ENCODE data around the gene RFX7.
"Not testable (repeated sequence)": the region's sequence is repeated elsewhere in the genome, so short reads cannot be mapped to it uniquely, and the experiment has no call there.

Gene RFX7

DNA sequence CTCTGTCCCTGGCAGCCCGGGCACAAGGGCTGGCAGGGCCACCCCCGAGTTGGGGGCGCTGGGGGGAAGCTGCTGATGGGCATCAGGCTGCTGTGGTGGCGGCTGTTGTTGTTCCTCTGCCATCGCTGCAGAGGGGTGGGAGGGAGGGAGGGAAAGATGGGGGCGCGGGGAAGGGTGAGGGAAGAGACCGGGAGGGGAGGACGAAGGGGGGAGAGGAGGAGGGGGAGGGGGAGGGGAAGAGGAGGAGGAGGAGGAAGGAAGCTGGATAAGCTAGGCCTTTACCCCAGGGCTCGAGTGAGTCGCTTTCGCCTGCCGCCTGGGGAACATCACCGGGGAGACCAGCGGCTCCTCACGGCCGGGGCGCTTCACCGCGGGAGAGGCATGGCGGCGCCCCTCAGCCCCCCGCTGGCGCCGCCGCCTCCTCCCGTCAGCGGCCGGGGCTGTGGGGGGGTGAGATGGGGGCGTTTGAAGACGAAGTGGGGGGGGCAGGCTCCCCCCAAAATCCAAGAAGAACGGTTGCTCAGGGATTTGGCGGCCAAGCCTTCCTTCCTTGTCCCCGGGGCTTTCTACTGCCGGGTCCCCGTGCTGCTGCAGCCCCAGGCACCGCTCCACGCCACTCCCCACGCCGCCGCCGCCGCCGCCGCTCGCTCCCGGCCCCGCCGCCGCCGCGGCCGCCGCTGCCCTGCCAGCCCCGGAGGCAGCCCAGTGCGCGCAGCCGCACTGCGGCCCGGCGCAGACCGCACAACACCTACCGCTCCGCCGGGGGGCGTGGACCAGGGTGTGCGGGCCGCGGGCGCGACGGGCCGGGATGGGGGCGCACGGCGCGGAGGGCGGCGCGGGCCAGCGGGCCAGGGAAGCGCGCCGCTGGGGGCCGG lies at the start of gene RFX7:
Gene RFX7 (minus strand): TSS at position 717 of the 875 bp plus-strand sequence. CDS start 594 bp downstream, at position 123.
- peak; percentile 33 for DNase-seq

DNA sequence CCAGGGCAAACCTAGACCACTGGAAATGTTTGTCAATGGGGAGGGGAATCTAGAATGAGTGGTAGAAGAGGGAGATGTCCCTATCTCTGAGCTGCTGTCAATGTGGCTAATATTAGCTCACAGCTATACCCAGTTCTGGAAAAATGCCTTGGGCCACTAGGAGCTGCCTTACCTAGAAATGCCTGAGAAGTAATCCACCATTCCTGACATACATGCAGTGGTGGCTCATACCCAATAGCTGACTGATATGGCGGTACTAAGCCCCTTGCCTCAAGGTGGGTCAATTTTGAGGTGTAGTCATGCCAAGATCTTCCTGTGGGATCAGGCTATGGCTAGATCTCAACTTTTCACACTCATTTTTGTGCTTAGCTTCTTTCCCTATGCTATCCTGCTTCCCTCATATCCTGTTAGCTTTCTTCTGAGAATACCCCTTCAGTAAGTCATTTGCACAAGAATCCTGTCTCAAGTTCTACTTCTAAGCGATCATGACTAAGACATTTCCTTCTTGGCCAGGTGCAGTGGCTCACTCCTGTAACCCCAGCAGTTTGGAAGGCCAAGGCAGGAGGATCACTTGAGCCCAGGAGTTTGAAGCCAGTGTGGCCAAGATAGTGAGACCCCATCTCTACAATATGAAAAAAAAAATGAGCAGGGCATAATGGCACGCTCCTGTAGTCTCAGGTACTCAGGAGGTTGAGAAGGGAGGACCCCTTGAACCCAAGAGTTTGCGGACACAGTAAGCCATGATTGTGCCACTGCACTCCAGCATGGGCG lies 49.1 kb upstream of the RFX7 start:
- DNase-seq, result no peak

DNA sequence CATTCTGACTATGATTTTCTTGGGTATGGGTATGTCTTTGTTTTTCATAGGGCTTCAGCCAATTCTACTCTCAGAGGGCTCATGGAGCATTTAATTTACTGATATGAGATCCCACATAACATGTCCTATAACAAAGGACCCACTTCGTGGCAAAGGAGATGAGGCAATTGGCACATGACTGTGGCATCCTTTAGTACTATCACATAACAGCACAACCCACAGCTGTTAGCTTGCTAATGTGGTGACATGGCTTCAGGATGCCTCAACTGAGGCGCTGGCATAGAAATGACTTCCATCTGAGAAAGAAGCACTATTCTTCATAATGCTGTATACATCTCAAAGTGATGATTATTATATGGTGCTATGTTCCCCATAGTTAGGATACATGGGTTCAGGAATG lies 48.1 kb upstream of the RFX7 start:
- no peak for DNase-seq

GRCh38 chr15:56286213-56286612 lies 42.5 kb upstream of the RFX7 start:
- no peak for DNase-seq

DNA sequence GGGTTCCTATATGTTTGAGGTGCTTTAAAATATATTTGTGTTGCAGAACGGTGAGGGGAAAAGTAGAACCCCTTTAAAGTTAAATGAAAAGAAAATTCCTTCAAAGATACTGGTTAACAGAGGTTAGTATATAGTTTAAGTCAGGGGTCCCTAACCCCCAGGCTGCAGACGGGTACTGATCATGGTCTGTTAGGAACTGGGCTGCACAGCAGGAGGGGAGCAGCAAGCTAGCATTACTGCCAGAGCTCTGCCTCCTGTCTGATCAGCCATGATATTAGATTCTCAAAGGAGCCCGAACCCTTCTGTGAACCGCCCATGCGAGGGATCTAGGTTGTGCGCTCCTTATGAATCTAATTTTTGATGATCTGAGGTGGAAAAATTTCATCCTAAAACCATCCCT lies 37.5 kb upstream of the RFX7 start:
- DNase-seq, result no peak

DNA sequence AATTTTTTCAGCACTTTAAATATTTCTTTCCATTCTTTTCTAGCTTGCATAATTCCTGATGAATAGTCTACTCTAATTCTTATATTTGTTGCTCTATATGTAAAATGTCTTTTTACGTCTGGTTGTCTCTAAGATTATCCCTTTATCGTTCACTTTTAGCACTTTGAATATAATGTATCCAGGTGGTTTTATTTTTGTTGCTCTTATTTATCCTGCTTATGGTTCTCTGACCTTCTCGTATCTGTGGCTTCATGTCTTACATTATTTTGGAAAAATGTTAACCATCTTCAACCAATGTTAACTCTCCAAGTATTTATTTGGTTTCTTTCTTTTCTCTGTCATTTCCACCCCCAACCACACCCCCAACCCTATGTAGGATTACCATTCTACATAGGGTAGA lies 30.0 kb upstream of the RFX7 start:
- no peak for DNase-seq

DNA sequence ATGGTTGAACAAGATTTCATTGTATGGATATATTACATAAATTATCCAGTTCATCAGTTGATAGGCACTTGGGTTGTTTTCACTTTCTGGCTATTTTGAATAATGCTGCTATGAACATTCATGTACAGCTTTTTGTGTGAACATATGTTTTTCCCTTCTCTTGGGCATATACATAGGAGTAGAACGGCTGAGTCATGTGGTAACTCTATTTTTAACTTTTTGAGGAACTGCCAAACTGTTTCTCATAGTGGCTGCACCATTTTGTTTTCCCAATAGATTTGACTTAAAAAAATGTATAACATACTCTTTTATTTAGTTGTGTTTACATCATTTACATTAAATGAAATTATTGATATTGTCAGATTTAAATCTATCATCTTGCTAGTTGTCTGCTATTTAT lies 28.8 kb upstream of the RFX7 start:
- DNase-seq, result no peak

DNA sequence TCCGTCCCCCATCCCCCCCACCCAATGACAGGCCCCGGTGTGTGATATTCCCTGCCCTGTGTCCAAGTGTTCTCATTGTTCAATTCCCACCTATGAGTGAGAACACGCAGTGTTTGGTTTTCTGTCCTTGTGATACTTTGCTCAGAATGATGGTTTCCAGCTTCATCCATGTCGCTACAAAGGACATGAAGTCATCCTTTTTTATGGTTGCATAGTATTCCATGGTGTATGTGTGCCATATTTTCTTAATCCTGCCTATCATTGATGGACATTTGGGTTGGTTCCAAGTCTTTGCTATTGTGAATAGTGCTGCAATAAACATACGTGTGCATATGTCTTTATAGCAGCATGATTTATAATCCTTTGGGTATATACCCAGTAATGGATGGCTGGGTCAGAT lies 22.8 kb upstream of the RFX7 start:
- DNase-seq, result not testable (repeated sequence)

DNA sequence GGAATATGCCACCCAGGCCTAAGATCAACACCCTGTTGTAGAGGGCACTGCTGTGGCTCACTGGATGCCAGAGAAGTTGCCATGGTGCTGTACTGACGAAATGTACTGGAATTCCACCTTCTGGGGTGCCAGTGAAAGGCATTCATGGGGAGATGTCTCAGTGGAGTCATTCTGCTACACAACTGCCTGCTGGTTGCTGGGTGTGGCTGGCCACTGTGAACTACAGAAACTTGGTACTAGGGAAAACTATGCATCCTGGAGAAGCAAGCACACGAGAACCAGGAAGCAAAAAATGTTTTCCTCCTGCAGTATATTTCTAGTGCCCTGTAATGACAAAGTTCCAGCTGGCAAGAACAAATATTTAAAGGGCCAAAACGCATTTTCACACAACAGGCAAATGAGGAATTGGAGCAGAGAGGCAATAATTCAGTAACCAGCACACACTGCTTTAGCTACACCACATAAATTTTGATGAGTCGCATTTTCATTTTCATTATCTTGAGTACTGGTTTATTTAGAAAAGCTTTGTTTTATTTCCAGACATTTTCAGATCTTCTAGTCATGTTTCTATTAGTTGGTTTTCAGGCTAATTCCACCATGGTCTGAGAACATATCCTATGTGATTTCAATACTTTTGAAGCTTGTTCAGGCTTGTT lies 18.3 kb upstream of the RFX7 start:
- no peak for DNase-seq

GRCh38 chr15:56257306-56257705 lies 13.6 kb upstream of the RFX7 start:
- not testable (repeated sequence) for DNase-seq

DNA sequence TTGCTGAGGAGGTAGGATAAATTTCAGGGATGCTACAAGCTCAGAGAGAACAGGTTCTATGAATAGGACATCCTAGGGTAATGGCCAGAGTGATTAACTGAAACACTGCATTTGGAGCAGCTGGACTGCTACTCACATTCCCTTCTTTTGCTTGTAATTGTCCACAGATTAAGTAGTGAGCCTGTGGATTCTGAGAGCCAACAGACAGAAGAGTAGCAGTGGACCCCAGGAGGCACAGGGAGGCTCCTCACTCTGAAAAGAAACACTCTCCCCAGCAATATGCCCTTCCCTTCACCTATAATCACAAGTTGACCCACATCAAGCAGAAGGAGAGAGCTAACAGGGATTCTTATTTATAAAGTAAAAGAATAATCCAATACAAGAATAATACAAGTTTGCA lies 10.6 kb upstream of the RFX7 start:
- peak; percentile 66 for DNase-seq

DNA sequence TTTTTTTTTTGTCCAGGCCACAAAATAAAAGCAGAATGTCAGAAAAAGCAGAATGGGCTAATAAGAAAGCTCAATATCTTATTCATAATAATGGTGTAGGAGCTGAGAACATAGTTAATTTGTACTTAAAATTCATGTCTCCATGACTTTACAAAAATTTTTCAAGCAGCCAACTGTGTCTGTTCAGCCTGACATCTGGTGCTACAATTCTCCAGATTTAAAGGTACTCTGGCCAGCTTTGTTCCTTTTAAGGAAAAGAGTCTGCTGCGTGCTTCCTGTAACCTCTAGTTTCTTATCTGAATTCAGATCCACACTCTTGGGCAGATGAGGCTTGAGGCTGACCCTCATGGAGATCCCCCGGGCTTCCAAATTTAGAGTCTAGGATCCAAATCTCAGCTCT lies 8.7 kb upstream of the RFX7 start:
- DNase-seq, result peak; percentile 80

DNA sequence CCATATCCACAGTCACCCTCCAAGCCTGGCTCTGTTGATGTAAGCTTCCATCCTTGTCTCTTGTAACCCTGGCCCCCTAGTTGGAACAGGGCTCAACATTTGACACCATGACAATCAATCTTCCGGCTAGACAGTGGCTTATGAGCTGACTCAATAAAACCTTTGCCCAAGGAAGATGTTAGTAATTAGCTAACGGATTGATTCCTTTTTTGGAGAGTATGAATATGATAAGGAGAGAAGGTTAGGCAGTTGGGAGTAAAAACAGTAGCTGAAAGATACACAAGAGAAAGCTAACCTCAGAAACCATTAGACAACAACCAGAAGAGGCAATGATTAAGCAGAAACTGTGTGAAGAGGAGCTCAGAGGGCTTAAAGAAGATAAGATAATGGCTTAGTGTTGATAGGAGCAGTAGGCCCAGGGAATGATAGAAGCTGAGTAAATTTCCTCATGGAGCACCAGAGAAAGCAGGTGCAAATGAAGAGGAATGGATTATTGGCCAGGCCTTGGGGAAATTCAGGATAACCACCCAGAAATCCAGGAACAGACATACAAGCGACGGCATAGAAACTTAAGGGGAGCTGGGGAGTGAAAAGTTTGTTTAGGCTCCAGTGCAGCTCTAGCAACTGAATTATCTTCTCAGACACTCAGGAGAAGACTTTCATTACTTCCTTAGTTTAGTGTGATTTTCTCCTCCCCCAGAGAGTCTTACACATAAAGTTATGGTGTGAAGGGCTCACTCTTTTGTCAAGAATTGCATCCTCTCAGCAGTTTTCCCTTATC lies 7.8 kb upstream of the RFX7 start:
- DNase-seq, result no peak

- no peak for DNase-seq
Measured at GRCh38 chr15:56250626-56251025, 6.9 kb upstream of the RFX7 start.

- peak; percentile 59 for DNase-seq
Measured at GRCh38 chr15:56249092-56249491, 5.4 kb upstream of the RFX7 start.

- no peak for DNase-seq
Measured at GRCh38 chr15:56248311-56248992, 4.8 kb upstream of the RFX7 start.

GRCh38 chr15:56247266-56247665 lies 3.6 kb upstream of the RFX7 start:
- no peak for DNase-seq

DNA sequence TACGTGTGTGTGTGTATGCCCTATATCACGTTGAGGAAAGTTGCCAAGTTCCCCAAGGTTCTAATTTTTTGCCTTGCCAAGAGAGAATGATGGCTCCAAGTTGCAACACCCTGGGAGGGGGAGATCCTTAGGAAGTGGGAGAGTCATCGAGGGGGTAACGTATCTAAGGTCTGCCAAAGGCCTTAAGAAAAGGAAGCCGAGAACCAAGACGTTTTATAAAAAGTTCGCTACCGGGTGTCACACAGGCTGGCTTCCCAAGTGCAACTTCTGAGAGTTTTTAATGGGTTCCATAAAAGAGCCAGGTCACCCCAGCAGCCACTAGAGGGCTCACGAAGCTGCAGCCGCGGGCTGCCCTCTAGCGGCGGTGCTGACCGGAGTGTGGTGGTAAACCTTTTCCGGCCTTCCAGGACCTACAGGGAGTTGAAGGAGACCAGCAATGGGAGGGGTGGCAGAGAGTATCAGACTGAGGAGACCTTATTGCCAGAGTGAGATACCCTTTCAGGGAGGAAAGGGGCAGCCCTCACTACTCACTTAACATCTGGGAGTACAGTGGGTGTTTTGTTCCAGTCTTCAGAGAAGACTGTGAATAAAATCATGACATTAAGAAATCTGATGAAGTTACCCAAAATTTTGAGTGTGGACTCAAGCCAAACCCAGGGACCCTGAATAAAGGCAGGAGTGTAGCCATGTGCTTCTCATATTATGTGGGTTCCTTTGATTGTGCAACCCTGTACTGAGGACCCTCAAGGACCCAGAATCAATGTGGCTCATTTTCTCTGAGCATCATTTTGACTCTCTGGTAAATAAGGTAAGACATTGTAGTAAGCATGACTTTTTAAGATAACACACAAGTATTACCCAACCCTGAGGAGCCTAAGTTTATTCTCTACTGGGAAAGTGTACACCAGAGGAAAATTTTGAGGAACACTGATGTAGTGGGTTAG lies 2.5 kb upstream of the RFX7 start:
- peak; percentile 69 for DNase-seq

DNA sequence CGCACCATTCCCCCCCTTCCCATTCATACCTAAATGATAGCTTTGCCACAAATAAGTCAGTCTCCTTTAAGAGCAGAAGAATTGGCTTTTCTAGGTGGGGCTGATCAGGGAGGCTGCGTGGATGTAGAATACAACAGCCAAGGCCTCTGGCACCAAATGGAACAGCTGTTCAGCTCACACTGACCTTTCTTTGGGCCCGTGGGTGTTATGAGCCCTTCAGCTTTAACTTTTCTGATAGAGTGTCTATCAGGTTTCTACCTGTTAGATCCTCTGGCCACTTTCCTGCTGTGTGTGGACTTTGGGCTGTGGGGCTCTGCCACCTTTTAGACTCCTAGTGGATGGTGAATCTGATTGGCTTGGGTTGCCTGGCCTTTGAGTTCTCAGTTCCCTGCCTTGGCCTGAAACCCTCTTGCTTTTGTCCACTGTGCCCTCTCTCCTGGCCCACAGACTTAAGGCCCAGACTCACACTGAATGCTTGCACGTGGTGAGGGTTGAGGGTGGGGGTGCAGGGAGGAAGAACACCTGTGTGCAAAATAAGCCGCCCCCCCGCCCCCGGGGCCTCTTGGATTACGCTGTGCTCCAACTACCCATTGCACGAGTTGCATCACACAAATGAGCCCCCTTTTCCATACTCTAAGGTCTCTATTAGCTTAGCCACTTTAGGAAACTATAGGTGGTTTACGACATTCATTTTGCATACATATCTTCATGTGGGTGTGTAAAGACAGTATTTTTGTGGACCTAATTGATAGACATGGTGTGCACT lies 1.3 kb upstream of the RFX7 start:
- DNase-seq, result no peak
